HepG2 (cell line): Measurements from ENCODE around the gene SLC16A3. TPM values are rescaled to one million over a fixed set of nuclear protein-coding genes. Genes with fewer than 3 reads are reported as not detected.

Experiments used
- CBX2 ChIP-seq, 2 experiments: fragments of 200-600 bp in 1 of 2; sonication (generic); formaldehyde crosslinking in 1 of 2; IDR thresholded peaks; 2 replicates each; pipeline versions ENCODE4 v1.7.0 to v1.8.1; 2018 to 2022; ENCODE audit warnings: low read depth in 2 of 2, low read length in 1 of 2, mild to moderate bottlenecking in 1 of 2, missing genetic modification reagents in 1 of 2
- EED ChIP-seq: sonication (generic); formaldehyde crosslinking; IDR thresholded peaks from 2 replicates; pipeline ENCODE4 v1.5.0; 2020; ENCODE audit warnings: mild to moderate bottlenecking, missing genetic modification reagents
- HNF4A ChIP-seq: sonication (generic); formaldehyde crosslinking; IDR thresholded peaks from 2 replicates; pipeline ENCODE4 v1.4.0; 2020; ENCODE audit warnings: missing genetic modification reagents
- KMT2A ChIP-seq: sonication (generic); formaldehyde crosslinking; IDR thresholded peaks from 2 replicates; pipeline ENCODE4 v1.4.0; 2020; ENCODE audit warnings: missing genetic modification reagents
- MAZ ChIP-seq, 2 experiments: sonication (generic) in 1 of 2; formaldehyde crosslinking in 1 of 2; IDR thresholded peaks; 2 replicates each; pipeline versions ENCODE4 v1.5.0 to v1.6.1; 2012 to 2020; ENCODE audit warnings: low read depth in 2 of 2, mild to moderate bottlenecking in 2 of 2, borderline replicate concordance in 1 of 2, improper control_type of control experiment in 1 of 2, low read length in 1 of 2, missing genetic modification reagents in 1 of 2, moderate library complexity in 1 of 2
- MEF2D ChIP-seq: sonication (generic); formaldehyde crosslinking; IDR thresholded peaks from 2 replicates; pipeline ENCODE4 v1.5.1; 2020; ENCODE audit warnings: mild to moderate bottlenecking, missing genetic modification reagents
- NCOA1 ChIP-seq: sonication (generic); formaldehyde crosslinking; IDR thresholded peaks from 2 replicates; pipeline ENCODE4 v1.9.0; 2021; ENCODE audit warnings: missing genetic modification reagents
- RFX1 ChIP-seq: fragments of 450-650 bp; IDR thresholded peaks from 2 replicates; pipeline ENCODE4 v1.6.1; 2017
- RXRB ChIP-seq: IDR thresholded peaks from 2 replicates; pipeline ENCODE4 v1.6.1; 2016; ENCODE audit warnings: borderline replicate concordance, missing genetic modification reagents, missing compliant biosample characterization
- TGIF2 ChIP-seq: IDR thresholded peaks from 2 replicates; pipeline ENCODE4 v1.6.1; 2016; ENCODE audit warnings: control low read depth, missing compliant biosample characterization
- ZKSCAN5 ChIP-seq: sonication (generic); formaldehyde crosslinking; IDR thresholded peaks from 2 replicates; pipeline ENCODE4 v1.5.1; 2020; ENCODE audit warnings: mild to moderate bottlenecking, missing genetic modification reagents
- ZNF121 ChIP-seq: sonication (generic); formaldehyde crosslinking; IDR thresholded peaks from 2 replicates; pipeline ENCODE4 v1.5.0; 2020; ENCODE audit warnings: mild to moderate bottlenecking, missing genetic modification reagents
- ZNF205 ChIP-seq: IDR thresholded peaks from 2 replicates; pipeline ENCODE4 v1.6.1; 2018; ENCODE audit warnings: missing biosample characterization, missing genetic modification reagents
- ZNF414 ChIP-seq: sonication (generic); formaldehyde crosslinking; IDR thresholded peaks from 2 replicates; pipeline ENCODE4 v1.5.0; 2020; ENCODE audit warnings: missing genetic modification reagents
- ZNF563 ChIP-seq: sonication (generic); formaldehyde crosslinking; IDR thresholded peaks from 2 replicates; pipeline ENCODE4 v1.8.0; 2022; ENCODE audit warnings: mild to moderate bottlenecking, moderate library complexity, missing genetic modification reagents
- ZNF605 ChIP-seq: sonication (generic); formaldehyde crosslinking; IDR thresholded peaks from 2 replicates; pipeline ENCODE4 v1.8.0; 2022; ENCODE audit warnings: mild to moderate bottlenecking, missing genetic modification reagents
- polyA plus RNA-seq, 8 experiments: library from polyadenylated mRNA; depleted of rRNA in 3 of 8; stranded (reverse) in 7 of 8; unstranded in 1 of 8; fragments of >200 nt; fragmentation: Illumina TruSeq in 4 of 8; extraction: Trizol in 4 of 8; gene quantifications; 2 replicates each; pipeline versions ENCODE4 v1.2.1 to v1.2.3, GENCODE V29; 2011 to 2016; ENCODE audit warnings: low read depth in 4 of 8, missing spikeins in 1 of 8, mixed read lengths in 1 of 8; ENCODE audit not compliant: insufficient read depth in 1 of 8
- total RNA-seq, 5 experiments: library from RNA; depleted of rRNA; stranded (reverse); fragments of >200 nt; fragmentation: Illumina TruSeq; extraction: Trizol; gene quantifications; 2 replicates each; pipeline ENCODE4 v1.2.3, GENCODE V29; 2016; ENCODE audit warnings: low read depth in 1 of 5
- TF ChIP-seq, protein P1 (sequence below): sonication (generic); formaldehyde crosslinking; IDR thresholded peaks from 2 replicates; pipeline ENCODE4 v1.8.1; 2023; ENCODE audit warnings: mild to moderate bottlenecking, missing genetic modification reagents
- TF ChIP-seq, protein P2 (sequence below): sonication (generic); formaldehyde crosslinking; conservative IDR thresholded peaks from 2 replicates; pipeline ENCODE4 v1.5.0; 2020; ENCODE audit warnings: missing genetic modification reagents
- TF ChIP-seq, protein P3 (sequence below): sonication (generic); formaldehyde crosslinking; IDR thresholded peaks from 2 replicates; pipeline ENCODE4 v1.9.0; 2021; ENCODE audit warnings: mild to moderate bottlenecking, missing genetic modification reagents

The SLC16A3 gene
- total and polyA plus RNA-seq, 2 of the 13 experiments (the other 11 are each of a cell fraction or from before 2014, with no cell fraction given), result 242 to 349 TPM

GRCh38 chr17:82205720-82206508, 22.9 kb upstream of the SLC16A3 start (continued):
- TF ChIP-seq ZNF205 (CRISPR knock-in tag), result peak; percentile 90
- TF ChIP-seq MAZ (IDR thresholded peaks at IDR 0.05; ENCODE audit: borderline replicate concordance, low read depth, low read length), result peak; percentile 59; the same call in 1 of the 2 replicates
- 0 out of 2 replicates have a peak, but pooled peaks have one; percentile 46 for TF ChIP-seq MAZ (CRISPR knock-in tag; IDR thresholded peaks at IDR 0.05; ENCODE audit: low read depth)
- TF ChIP-seq MEF2D (CRISPR knock-in tag), result 0 out of 2 replicates have a peak, but pooled peaks have one; percentile 48
- peak; percentile 61; the same call in 1 of the 2 replicates for TF ChIP-seq ZNF414 (CRISPR knock-in tag)
- TF ChIP-seq, protein P1, sequence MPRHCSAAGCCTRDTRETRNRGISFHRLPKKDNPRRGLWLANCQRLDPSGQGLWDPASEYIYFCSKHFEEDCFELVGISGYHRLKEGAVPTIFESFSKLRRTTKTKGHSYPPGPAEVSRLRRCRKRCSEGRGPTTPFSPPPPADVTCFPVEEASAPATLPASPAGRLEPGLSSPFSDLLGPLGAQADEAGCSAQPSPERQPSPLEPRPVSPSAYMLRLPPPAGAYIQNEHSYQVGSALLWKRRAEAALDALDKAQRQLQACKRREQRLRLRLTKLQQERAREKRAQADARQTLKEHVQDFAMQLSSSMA (CRISPR knock-in tag), result peak; percentile 71; the same call in 1 of the 2 replicates
- no peak; the same call in 1 of the 2 replicates for TF ChIP-seq HNF4A (CRISPR knock-in tag)
- no peak for TF ChIP-seq CBX2 (IDR thresholded peaks at IDR 0.05; ENCODE audit: low read depth, low read length)
- no peak for TF ChIP-seq CBX2 (CRISPR knock-in tag; IDR thresholded peaks at IDR 0.05; ENCODE audit: low read depth)
- 0 out of 2 replicates have a peak, but pooled peaks have one; percentile 69 for TF ChIP-seq TGIF2 (CRISPR knock-in tag)
- peak; percentile 82 for TF ChIP-seq KMT2A (CRISPR knock-in tag)
- TF ChIP-seq RXRB (CRISPR knock-in tag), result peak; percentile 72; the same call in 1 of the 2 replicates
- TF ChIP-seq ZNF605 (CRISPR knock-in tag), result no peak; the same call in 1 of the 2 replicates
- 0 out of 2 replicates have a peak, but pooled peaks have one; percentile 49 for TF ChIP-seq EED (CRISPR knock-in tag)
- peak; percentile 71; the same call in 1 of the 2 replicates for TF ChIP-seq NCOA1 (CRISPR knock-in tag)
- TF ChIP-seq ZKSCAN5 (CRISPR knock-in tag), result no peak
- peak; percentile 45; the same call in 1 of the 2 replicates for TF ChIP-seq ZNF563 (CRISPR knock-in tag)
- TF ChIP-seq, protein P2, sequence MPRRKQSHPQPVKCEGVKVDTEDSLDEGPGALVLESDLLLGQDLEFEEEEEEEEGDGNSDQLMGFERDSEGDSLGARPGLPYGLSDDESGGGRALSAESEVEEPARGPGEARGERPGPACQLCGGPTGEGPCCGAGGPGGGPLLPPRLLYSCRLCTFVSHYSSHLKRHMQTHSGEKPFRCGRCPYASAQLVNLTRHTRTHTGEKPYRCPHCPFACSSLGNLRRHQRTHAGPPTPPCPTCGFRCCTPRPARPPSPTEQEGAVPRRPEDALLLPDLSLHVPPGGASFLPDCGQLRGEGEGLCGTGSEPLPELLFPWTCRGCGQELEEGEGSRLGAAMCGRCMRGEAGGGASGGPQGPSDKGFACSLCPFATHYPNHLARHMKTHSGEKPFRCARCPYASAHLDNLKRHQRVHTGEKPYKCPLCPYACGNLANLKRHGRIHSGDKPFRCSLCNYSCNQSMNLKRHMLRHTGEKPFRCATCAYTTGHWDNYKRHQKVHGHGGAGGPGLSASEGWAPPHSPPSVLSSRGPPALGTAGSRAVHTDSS (CRISPR knock-in tag), result no peak
- TF ChIP-seq ZNF121 (CRISPR knock-in tag), result no peak
- TF ChIP-seq, protein P3, sequence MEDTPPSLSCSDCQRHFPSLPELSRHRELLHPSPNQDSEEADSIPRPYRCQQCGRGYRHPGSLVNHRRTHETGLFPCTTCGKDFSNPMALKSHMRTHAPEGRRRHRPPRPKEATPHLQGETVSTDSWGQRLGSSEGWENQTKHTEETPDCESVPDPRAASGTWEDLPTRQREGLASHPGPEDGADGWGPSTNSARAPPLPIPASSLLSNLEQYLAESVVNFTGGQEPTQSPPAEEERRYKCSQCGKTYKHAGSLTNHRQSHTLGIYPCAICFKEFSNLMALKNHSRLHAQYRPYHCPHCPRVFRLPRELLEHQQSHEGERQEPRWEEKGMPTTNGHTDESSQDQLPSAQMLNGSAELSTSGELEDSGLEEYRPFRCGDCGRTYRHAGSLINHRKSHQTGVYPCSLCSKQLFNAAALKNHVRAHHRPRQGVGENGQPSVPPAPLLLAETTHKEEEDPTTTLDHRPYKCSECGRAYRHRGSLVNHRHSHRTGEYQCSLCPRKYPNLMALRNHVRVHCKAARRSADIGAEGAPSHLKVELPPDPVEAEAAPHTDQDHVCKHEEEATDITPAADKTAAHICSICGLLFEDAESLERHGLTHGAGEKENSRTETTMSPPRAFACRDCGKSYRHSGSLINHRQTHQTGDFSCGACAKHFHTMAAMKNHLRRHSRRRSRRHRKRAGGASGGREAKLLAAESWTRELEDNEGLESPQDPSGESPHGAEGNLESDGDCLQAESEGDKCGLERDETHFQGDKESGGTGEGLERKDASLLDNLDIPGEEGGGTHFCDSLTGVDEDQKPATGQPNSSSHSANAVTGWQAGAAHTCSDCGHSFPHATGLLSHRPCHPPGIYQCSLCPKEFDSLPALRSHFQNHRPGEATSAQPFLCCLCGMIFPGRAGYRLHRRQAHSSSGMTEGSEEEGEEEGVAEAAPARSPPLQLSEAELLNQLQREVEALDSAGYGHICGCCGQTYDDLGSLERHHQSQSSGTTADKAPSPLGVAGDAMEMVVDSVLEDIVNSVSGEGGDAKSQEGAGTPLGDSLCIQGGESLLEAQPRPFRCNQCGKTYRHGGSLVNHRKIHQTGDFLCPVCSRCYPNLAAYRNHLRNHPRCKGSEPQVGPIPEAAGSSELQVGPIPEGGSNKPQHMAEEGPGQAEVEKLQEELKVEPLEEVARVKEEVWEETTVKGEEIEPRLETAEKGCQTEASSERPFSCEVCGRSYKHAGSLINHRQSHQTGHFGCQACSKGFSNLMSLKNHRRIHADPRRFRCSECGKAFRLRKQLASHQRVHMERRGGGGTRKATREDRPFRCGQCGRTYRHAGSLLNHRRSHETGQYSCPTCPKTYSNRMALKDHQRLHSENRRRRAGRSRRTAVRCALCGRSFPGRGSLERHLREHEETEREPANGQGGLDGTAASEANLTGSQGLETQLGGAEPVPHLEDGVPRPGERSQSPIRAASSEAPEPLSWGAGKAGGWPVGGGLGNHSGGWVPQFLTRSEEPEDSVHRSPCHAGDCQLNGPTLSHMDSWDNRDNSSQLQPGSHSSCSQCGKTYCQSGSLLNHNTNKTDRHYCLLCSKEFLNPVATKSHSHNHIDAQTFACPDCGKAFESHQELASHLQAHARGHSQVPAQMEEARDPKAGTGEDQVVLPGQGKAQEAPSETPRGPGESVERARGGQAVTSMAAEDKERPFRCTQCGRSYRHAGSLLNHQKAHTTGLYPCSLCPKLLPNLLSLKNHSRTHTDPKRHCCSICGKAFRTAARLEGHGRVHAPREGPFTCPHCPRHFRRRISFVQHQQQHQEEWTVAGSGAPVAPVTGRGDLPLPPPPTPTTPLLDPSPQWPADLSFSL (CRISPR knock-in tag), result no peak
- no peak for TF ChIP-seq RFX1
